Prostate gland (tissue), 2 donors: ENCODE data around the gene RXRG. TPM values are rescaled to one million over a fixed set of nuclear protein-coding genes. Genes with fewer than 3 reads are reported as not detected.

Experiments
- DNase-seq: peaks from one replicate; pipeline ENCODE4 v3.0.0-alpha.2; 2019; ENCODE audit warnings: low spot score
- H3K27ac ChIP-seq, 2 donors: fragments of 200-600 bp; sonication (generic); 2 replicates each; pipeline ENCODE4 v1.5.1; 2017 to 2019
- H3K27me3 ChIP-seq: fragments of 200-600 bp; sonication (generic); replicated peaks from 2 replicates; pipeline ENCODE4 v1.5.1; 2019; ENCODE audit not compliant: insufficient read depth
- H3K36me3 ChIP-seq, 2 donors: fragments of 200-600 bp; sonication (generic); 1 replicate in 1 of 2; 2 replicates in 1 of 2; pipeline versions ENCODE4 v1.5.1 to v1.8.1; 2017 to 2019
- H3K4me1 ChIP-seq: fragments of 200-600 bp; sonication (generic); replicated peaks from 2 replicates; pipeline ENCODE4 v1.5.1; 2019
- H3K4me3 ChIP-seq, 2 donors: fragments of 200-600 bp; sonication (generic); 2 replicates each; pipeline ENCODE4 v1.5.1; 2017 to 2019
- H3K9me3 ChIP-seq: fragments of 200-600 bp; sonication (generic); 2 replicates; pipeline ENCODE4 v1.5.1; 2017
- CTCF ChIP-seq, 4 experiments: fragments of 200-600 bp in 2 of 4; fragments of 450-650 bp in 2 of 4; sonication (generic) in 2 of 4; IDR thresholded peaks; 1 replicate in 3 of 4; 2 replicates in 1 of 4; pipeline ENCODE4 v1.5.1; 2016 to 2019; ENCODE audit warnings: antibody characterized with exemption in 4 of 4, mild to moderate bottlenecking in 2 of 4, moderate library complexity in 2 of 4
- POLR2A ChIP-seq: fragments of 450-650 bp; IDR thresholded peaks from one replicate; pipeline ENCODE4 v1.6.1; 2016; ENCODE audit warnings: antibody characterized with exemption, mild to moderate bottlenecking
- POLR2AphosphoS5 ChIP-seq: sonication (generic); formaldehyde crosslinking; IDR thresholded peaks from one replicate; pipeline ENCODE4 v1.6.1; 2017; ENCODE audit warnings: antibody characterized with exemption
- WGBS: methylation state at CpG from one replicate; pipeline ENCODE4 v1.1.5; 2018; 5-methylcytosine and 5-hydroxymethylcytosine counted together
- intact Hi-C: fragments of 100-400 bp; cut with DNase I; formaldehyde crosslinking; loops from one replicate; pipeline ENCODE4 v1.14.2; 2022
- total RNA-seq, 2 donors: library from RNA; depleted of rRNA; stranded (reverse); fragments of >200 nt; gene quantifications; one replicate each; pipeline ENCODE4 v1.1.0, GENCODE V29; 2016

The RXRG gene
- total RNA-seq, 2 donors from 2014 or later, result 0.14 to 1.4 TPM

- WGBS, result 9% methylated on average over 7 of the region's 7 CpGs
These were observed 69.3 kb downstream of the RXRG start for GRCh38 chr1:165375623-165376022.

GRCh38 chr1:165371588-165372225 lies 73.2 kb downstream of the RXRG start:
- Histone ChIP-seq H3K27me3 (no peaks in the 10 kb centered on the region), H3K36me3 (no peaks in the 10 kb centered on the region), H3K9me3 (no peaks in the 10 kb centered on the region), H3K4me1 (peaks cover 4% of the 10 kb centered on the region), H3K4me3 (no peak overlapping the region), H3K27ac (no peak overlapping the region)
- TF ChIP-seq CTCF (IDR thresholded peaks at IDR 0.05) (no peak), POLR2AphosphoS5 (no peak), POLR2A (no peak)
- intact Hi-C loops, result no loop called here
- no peak for DNase-seq
- WGBS, result 58% methylated on average over 5 of the region's 5 CpGs

More at GRCh38 chr1:165375623-165376022, 69.3 kb downstream of the RXRG start:
- TF ChIP-seq POLR2A (no peak), CTCF (IDR thresholded peaks at IDR 0.05) (no peak), POLR2AphosphoS5 (no peak)
- Histone ChIP-seq H3K4me3 (peak overlapping the region; percentile 26 to 35), H3K27ac (peak overlapping the region; percentile 78 to 86), H3K4me1 (peaks cover 4% of the 10 kb centered on the region), H3K36me3 (no peaks in the 10 kb centered on the region), H3K27me3 (no peaks in the 10 kb centered on the region), H3K9me3 (no peaks in the 10 kb centered on the region)
- DNase-seq, result no peak
- intact Hi-C loops, result no loop called here

DNA sequence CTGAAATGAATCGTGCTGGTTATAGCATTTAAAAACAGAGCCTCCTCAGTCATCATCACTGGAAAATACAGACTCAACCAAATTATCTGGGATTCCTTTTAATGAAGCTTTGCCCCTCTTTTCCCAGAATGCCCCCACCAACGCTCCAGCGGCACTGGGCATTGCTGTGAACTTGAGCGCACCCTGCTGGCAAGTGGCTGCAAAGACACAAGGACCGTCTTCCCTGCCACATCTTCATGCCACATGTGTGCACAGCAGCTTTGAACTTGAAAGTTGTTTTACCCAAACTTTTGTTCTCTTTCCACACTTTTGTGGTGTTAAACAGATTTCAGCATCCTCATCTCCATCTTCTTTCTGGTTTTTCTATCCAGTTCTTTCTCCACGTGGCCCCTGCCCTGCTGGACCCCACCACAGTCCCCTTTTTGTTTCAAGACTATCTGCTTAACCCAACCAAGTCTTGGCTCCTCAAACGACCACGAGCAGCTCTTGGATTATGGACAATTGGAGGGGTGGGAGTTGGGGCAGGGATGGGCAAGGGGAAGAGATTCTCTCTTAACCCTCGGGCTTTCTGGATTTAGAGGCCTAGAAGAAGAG lies 75.6 kb downstream of the RXRG start:
- 24% methylated on average over 9 of the region's 9 CpGs for WGBS
- no peaks in the 10 kb centered on the region for H3K27me3 ChIP-seq
- intact Hi-C loops, result loop anchor here (5.0 kb wide), 1 partner anchor 227 kb away; no protein-coding TSS in a partner anchor

GRCh38 chr1:165367375-165367993 lies 77.4 kb downstream of the RXRG start:
- Histone ChIP-seq H3K27ac (no peak overlapping the region), H3K4me3 (no peak overlapping the region), H3K9me3 (no peaks in the 10 kb centered on the region), H3K4me1 (no peaks in the 10 kb centered on the region), H3K27me3 (no peaks in the 10 kb centered on the region), H3K36me3 (no peaks in the 10 kb centered on the region)
- DNase-seq, result peak; percentile 83
- TF ChIP-seq POLR2AphosphoS5, result no peak
- peak; percentile 76 to 88 (median 80) for TF ChIP-seq CTCF (IDR thresholded peaks at IDR 0.05)
- intact Hi-C loops, result loop anchor here (5.0 kb wide), 1 partner anchor 225 kb away; no protein-coding TSS in a partner anchor
- 49% methylated on average over 7 of the region's 7 CpGs for WGBS

More for the DNA sequence above, 75.6 kb downstream of the RXRG start:
- TF ChIP-seq POLR2AphosphoS5 (no peak), CTCF (IDR thresholded peaks at IDR 0.05) (peak; percentile 62 to 87 (median 74))
- Histone ChIP-seq H3K4me1 (no peaks in the 10 kb centered on the region), H3K36me3 (no peaks in the 10 kb centered on the region), H3K4me3 (no peak overlapping the region), H3K27ac (no peak overlapping the region), H3K9me3 (no peaks in the 10 kb centered on the region)
- peak; percentile 37 for DNase-seq
